Posterior cingulate gyrus (tissue), 11 donors: ENCODE data around the gene DGLUCY.
"Not testable (repeated sequence)": the region's sequence is repeated elsewhere in the genome, so short reads cannot be mapped to it uniquely, and the experiment has no call there.

Experiments used
- DNase-seq, 10 donors: peaks; one replicate each; pipeline versions ENCODE4 v3.0.0 to v3.0.0-alpha.2; 2020 to 2021; ENCODE audit warnings: mixed read lengths in 3 of 10
- intact Hi-C: fragments of 100-400 bp; cut with DNase I; formaldehyde crosslinking; loops from one replicate; pipeline ENCODE4 v1.15.1; 2023

Gene DGLUCY

DNA sequence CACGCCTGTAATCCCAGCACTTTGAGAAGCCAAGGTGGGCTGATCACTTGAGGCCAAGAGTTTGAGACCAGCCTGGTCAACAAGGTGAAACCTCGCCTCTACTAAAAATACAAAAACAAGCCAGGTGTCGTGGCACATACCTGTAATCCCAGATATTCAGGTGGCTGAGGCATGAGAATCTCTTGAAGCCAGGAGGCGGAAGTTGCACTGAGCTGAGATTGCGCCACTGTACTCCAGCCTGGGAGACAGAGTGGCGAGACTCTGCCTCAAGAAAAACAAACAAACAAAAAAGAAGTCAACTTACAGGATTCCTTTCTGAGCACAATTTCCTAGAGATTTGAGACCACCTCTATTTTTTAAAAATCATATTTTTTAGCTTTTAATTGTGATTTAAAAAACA lies 45.3 kb downstream of the DGLUCY start:
- DNase-seq: peak in 2 of 10 donors; percentile 8 to 38
- intact Hi-C loops: no loop called here

DNA sequence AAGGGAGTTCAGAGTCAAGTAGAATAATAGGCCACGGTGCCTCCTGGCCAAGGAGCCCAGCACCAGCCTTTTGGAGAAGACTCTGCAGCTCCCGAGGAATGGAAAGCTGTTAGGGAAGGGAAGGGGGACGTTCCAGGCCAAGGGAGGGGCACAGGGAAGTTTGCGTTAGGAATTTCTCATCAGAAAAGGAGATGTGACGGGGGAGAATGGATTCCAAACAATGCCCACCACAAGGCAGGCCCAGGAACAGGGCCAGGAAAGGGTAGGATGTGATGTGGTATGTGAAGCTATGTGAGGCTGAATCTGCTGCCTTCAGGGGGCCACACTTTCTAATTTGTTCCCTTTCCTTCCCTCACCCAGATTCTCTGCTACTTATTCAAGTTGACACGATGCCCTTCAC lies 46.0 kb downstream of the DGLUCY start:
- intact Hi-C loops: no loop called here
- peak in 1 of 10 donors; percentile 3 for DNase-seq

DNA sequence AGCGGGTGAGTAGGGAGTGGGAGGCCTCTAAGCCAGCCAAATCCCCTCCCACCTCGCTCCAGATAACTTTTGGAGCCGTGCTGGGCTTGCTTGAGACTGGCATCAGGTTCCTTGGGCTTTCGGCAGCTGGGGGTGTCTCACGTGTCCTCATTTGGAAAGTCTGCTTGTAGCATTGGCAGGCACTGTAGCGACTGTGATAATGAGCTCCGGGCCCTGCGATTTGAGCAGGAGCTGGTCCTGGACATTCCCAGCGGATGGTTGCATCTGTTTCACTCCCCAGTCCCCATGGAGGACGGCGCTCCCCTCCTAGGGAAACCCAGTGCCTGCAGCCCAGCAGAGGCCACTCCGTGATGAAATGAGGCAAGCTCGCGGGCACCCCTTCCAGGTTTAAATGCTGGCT lies 49.4 kb downstream of the DGLUCY start:
- intact Hi-C loops: no loop called here
- DNase-seq: peak in 9 of 10 donors; percentile 20 to 94 (median 64)

DNA sequence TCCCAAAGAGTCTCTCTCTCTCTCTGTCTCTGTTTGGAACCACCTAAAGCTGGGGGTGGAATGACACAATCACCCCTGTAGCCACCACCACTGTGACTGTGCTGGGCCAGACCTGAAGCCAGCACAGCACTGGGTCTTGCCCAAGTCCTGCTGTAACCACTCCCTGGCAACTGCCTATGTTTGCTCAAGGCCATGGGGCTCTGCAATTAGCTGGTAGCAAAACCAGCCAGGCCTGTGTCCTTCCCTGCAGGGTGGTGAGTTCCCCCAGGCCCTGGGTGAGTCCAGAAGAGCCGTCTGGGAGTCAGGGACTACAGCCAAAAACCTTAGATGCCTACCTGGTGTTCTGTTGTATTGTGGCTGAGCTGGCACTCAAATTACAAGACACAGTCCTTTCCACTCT lies 50.8 kb downstream of the DGLUCY start:
- DNase-seq: peak in 2 of 10 donors; percentile 51 to 84
- intact Hi-C loops: no loop called here

DNA sequence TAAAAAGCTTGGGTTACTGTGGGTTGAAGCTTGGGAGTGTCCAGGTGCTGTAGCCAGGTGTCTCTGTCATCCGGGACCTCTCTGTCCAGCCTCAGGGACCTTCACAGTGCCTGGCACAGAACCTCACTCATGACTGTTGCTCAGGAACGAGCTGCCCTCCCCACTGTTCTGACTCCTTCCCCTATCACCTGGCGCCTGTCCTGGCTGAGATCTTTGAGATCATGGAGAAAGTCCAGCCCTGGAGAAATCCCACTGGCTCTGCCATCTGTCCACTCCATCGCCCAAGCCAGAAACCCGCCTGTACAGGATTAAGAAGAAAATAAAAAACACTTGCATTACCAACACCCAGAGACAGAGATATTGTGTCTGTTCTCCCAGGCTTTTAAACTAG lies 53.5 kb downstream of the DGLUCY start:
- intact Hi-C loops: no loop called here
- DNase-seq: peak in 2 of 10 donors; percentile 28 to 55

DNA sequence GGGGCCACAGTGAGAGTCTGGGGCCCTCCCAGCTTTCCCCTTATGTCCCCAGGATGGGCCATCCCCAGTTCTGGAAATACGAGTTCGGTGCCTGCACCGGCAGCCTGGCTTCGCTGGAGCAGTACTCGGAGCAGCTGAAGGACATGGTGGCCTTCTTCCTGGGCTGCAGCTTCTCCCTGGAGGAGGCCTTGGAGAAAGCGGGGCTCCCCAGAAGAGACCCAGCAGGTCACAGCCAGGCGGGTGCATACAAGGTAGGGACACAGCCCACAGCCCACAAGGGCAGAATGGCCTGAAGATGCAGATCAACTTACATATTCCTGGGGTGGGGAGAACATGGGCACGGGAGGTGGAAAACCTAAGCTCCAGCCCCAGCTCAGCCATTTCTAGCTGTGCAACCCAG lies 56.1 kb downstream of the DGLUCY start:
- intact Hi-C loops: loop anchor here (5.0 to 10.0 kb wide), 2 partner anchors 113 to 405 kb away; no protein-coding TSS in a partner anchor
- peak in 3 of 10 donors; percentile 23 to 66 (median 64) for DNase-seq

DNA sequence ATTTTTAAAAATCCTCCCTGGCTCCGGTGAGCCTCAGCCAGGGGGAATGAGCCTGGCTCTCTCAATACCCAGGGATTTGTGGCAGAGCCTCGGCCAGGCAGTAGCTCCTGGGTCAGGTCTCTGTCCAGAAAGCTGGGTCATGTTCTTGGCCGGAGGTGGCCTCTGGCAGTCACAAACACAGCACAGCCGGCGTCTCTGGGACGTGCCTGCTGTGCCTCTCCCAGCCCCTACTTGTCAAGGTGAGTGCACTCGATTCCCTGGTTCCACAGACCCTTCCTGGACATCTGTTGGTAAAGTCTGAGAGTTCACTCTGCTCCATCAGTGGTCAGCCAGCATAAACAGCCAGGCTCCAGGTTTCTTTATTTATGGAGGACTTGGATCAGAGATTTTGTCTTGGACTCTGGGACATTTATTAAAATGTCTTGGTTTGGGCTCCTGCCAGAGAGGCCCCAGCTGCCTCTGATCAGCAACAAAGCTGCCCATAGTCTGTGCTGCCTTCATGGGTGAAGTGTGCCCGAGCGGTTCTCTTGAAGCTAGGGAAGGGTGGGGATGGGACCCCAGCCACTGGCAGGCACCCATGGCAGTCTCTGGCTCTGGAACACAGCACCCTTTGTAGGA lies 56.7 kb downstream of the DGLUCY start:
- DNase-seq: peak; percentile 21 to 91 (median 48)
- intact Hi-C loops: loop anchor here (5.0 to 10.0 kb wide), 2 partner anchors 113 to 406 kb away; no protein-coding TSS in a partner anchor

DNA sequence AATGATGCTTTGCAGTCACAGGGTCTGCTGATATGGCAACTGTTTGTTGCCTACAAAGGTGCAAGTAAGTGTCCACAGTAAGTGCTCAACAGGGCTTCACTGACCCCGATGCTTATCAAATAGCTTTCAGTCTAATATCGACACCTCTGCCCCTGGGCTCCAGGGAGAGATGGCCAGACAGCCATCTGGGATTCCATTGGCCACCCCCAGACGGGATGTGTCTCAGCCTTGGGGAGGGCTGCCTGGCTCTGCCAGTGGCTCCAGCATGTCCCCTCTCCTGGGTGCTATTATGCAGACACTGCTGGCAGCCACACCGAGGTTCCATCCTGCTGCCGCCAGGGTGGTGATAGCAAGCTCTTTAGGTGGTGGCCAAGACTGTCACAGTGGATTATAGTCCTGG lies 57.4 kb downstream of the DGLUCY start:
- intact Hi-C loops: loop anchor here (5.0 to 10.0 kb wide), 2 partner anchors 114 to 406 kb away; no protein-coding TSS in a partner anchor
- peak in 3 of 10 donors; percentile 1 to 82 (median 67) for DNase-seq

DNA sequence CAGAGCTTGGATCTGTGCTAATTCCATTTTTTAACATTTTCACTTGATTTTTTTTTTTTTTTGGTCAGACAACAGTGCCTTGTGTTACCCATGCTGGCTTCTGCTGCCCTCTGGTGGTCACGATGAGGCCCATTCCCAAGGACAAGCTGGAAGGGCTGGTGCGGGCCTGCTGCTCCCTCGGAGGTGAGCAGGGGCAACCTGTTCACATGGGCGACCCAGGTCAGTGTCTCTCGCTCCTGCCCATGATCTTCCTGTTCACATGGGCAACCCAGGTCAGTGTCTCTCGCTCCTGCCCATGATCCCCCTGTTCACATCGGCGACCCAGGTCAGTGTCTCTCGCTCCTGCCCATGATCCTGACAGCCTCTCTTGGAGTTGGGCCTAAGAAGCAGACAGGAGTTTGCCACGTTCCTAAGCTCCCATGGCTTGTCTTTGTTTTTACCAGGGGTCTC lies 59.4 kb downstream of the DGLUCY start:
- intact Hi-C loops: loop anchor here (2.0 to 10.0 kb wide), 3 partner anchors 116 to 408 kb away; no protein-coding TSS in a partner anchor
- DNase-seq: peak; percentile 67 to 97 (median 87)

DNA sequence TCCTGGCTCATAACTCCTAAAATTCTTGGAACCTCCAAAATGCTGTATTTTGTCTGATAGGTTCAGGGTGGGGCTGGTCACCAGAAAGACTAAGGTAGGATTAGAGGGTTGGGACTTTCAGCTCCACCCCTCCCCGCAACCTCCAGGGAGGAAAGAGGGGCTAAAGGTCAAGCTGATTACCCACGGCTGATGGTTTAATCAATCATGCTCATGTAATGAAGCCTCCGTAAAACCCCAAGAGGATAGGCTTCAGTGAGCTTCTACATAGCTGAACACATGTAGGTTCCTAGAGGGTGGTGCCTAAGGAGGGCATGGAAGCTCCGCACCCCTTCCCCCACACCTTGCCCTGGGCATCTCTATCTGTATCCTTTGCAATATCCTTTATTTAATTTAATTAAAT lies 60.0 kb downstream of the DGLUCY start:
- intact Hi-C loops: loop anchor here (2.0 to 10.0 kb wide), 3 partner anchors 117 to 409 kb away; no protein-coding TSS in a partner anchor
- peak in 2 of 10 donors; percentile 16 to 26 for DNase-seq

DNA sequence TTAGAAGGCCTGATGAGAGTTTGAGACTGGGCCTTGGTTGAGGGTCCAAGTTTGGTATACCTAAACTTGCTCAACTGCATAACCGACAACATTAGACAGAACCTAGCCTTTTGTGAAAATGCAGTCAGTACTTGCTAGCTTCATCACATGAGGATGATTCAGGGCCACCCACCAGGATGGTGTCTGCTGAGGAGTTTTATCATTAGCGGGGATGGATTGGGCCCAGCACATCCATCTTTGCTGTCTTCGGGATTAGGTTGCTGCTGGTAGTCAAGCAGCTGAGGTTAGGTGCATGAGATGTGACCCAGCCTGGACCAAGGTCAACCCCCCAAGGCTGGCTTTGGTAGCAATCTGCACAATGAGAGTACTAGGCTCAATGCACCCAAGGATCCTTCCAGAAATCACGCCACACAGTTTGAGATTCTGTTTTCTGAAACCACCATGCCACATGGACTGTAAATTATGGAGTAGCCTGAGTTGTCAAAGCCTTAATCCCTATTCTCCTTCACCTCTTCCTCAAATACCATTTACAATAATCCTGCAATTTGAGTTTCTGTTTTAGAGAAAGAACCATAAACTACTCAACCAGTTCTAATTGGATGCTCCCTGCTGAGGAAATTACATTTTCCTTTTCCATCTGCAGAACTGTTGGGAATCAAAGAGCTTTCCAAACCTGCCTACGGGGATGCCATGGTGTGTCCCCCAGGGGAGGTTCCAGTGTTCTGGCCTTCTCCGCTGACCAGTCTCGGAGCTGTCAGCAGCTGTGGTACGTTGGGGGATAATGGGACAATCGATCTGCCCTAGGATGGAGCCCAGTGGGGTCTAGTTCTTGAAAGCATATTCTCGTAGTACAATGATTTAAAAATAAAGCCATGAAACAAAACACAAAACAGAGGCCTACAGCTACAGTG lies 61.7 kb downstream of the DGLUCY start:
- intact Hi-C loops: loop anchor here (10.0 kb wide), 1 partner anchor 411 kb away; no protein-coding TSS in a partner anchor
- peak in 3 of 10 donors; percentile 31 to 82 (median 77) for DNase-seq

DNA sequence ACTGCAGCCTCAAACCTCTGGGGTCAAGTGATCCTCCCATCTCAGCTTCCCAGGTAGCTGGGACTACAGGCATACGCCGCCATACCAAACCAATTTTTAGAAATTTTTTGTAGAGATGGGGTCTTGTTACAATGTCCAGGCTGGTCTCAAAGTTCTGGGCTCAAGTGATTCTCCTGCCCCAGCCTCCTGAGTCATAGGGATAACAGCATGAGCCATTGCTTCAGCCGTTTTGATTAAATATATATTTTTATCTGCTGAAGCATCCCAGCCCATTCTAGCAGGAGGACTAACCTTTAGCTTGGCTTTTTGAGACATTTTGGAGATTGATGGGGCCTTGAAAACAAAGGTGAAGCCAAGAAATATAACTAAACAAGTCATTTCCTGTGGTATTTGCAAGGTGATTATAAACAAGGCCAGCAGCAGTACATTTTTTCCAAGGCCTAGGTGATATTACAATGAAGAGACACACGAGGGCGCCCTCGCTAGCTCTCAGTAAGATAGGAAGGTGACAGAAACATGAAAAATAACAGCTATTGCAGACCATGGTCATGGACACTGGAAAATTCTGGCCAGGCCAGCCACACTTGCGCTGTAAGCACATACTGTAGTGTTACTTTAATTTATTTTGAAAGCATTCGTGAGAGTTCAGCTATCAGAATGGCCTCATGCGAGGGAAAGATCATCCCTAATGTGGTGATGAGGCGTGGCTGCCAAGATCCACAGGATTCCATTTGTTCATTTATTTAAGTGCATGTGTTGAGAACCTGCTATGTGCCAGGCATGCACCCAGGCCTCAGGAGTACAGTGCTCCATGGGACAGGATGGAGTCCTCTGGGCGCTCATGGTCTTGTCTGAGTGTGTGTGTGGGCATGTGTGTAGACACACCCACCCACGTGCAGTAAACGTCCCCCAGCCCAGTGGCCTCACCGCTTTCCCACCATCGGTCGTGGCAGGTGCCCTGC lies 63.5 kb downstream of the DGLUCY start:
- DNase-seq: peak in 7 of 10 donors; percentile 24 to 83 (median 41)
- intact Hi-C loops: loop anchor here (1.0 to 10.0 kb wide), 2 partner anchors 109 to 413 kb away; no protein-coding TSS in a partner anchor

DNA sequence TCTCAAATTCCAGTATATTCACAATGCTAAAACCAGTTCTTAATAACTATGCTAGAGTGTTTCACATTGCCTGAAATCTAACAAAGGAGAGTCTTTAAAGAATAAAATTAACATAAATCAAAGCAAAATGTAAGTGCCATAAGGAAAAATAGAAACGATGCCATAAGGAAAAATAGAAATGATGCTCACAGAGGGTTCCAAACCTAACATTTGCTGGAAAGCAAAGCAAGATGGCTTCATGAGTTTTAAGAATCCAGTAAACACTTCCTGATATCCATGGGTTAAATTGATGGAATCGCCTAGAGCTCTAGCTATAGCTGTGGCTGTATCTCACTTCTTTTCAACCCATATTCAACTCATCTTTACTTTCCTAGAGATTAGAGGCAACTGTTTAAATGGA lies 66.7 kb downstream of the DGLUCY start:
- intact Hi-C loops: no loop called here

DNA sequence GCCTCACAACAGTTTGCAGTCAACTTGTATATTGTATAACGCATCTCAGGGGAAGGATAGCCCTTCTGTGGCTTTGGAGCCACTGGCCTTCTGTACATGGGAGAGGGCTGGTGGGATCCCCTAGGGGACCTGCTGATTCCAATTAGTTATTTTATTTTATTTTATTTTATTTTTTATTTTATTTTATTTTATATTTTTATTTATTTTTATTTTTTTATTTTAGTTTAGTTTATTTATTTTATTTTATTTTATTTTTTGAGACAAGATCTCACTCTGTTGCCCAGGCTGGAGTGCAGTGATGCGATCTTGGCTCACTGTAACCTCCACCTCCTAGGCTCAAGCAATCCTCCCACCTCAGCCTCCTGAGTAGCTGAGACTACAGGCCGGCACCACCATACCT lies 68.9 kb downstream of the DGLUCY start:
- intact Hi-C loops: not testable (repeated sequence)
- DNase-seq: peak in 1 of 10 donors; percentile 2

More for the DNA sequence above, 66.7 kb downstream of the DGLUCY start:
- DNase-seq: no peak

DNA sequence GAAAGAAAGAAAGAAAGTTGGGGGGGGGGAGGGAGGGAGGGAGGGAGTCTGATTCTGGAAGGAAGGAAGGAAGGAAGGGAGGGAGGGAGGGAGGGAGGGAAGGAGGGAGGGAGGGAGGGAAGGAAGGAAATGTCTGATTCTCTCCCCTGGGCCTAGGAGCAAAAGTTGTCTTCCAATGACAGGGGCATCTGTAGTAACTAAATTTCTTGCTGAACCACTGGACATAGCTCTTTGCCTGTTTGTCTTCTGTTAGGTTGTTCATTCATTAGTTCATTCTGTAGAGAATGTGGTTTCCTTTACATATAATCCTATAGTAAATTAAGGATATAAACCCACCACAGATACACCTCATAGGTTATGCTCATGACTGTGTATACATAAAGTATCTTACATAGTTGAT lies 70.7 kb downstream of the DGLUCY start:
- intact Hi-C loops: no loop called here
- DNase-seq: no peak

DNA sequence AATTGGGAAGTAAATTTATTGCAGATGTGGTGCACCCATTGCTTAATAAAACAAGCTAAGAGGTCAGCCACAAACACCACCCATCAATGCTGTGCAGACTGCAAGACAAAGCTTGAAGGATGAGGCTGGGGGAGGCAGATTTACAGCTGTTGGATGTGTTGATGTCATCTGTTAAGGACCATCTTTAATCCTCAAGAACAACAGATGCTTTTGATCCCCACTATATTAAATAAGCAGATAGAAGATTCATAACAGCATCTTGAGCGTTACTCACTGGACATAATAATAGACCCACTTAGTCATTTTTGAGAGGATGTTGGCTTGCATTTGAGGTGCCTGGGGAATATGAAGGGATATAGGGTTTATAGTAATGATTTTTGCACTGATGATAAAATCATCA lies 71.8 kb downstream of the DGLUCY start:
- DNase-seq: peak in 1 of 10 donors; percentile 1
- intact Hi-C loops: no loop called here

DNA sequence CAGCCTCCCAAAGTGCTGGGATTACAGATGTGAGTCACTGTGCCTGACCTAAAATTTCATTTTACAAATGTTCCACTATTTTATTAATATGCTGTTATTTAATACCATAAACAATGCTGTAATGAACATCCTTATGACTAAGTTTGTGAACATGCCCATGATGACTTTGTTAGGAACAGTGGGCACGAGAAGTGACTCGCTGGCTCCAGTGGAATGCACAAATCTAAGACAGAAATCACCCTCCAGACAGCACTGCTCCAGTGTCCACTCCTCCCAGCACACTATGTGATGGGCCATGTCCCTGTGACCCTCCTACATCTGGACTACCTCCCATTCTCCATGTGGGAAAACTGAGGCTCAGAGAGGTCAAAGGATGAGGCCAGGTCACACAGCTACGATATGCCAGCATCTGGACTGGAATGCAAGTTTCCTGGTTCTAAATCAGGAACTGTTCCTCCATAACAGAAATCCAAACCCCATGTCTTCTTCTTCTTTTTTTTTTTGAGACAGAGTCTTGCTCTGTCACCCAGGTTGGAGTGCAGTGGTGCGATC lies 72.7 kb downstream of the DGLUCY start:
- peak in 1 of 10 donors; percentile 18 for DNase-seq
- intact Hi-C loops: no loop called here

DNA sequence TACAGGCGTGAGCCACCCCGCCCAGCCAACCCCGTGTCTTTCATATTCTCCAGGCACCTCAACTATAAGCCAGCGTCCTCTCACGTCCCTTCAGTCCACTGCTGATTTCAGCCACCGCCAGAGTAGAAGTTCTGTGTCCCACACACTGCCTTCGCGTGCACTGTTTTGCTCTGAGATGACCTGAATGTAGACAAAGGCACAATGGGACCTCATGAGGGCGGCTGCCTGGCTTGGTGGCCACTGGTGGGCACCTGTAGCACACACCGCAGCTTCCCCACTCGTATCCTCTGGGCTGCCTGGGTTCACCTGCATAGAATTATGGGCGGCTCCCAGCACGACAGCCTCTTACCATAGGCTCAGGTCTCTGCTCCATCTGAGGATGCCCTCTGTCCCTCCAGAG lies 73.4 kb downstream of the DGLUCY start:
- intact Hi-C loops: no loop called here
- peak in 2 of 10 donors; percentile 51 to 70 for DNase-seq

DNA sequence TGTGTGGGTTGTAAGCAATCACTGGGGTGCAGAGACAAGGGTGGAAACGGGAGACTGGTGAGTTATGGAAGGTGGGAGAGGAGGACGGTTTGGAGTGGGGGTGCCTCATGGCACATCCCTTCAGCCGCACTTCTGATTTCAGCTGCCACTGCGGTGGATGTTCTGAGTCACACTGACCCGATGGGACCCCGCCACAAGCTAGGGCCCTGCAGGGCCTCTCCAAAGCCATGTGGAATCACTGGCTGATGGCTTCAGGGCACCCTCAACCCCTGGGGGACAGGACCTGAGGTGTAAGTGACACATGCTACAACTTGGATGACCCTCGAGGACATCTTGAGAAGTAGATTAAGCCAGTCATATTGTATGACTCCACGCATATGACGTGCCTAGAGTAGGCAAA lies 77.0 kb downstream of the DGLUCY start:
- intact Hi-C loops: no loop called here
- peak in 2 of 10 donors; percentile 30 to 83 for DNase-seq
